ENCODE measurements around the gene OCIAD1. TPM values are rescaled to one million over a fixed set of nuclear protein-coding genes. Genes with fewer than 3 reads are reported as not detected.

Gene OCIAD1
- total RNA-seq, 1 experiment from 2014 or later, result 103 TPM

DNA sequence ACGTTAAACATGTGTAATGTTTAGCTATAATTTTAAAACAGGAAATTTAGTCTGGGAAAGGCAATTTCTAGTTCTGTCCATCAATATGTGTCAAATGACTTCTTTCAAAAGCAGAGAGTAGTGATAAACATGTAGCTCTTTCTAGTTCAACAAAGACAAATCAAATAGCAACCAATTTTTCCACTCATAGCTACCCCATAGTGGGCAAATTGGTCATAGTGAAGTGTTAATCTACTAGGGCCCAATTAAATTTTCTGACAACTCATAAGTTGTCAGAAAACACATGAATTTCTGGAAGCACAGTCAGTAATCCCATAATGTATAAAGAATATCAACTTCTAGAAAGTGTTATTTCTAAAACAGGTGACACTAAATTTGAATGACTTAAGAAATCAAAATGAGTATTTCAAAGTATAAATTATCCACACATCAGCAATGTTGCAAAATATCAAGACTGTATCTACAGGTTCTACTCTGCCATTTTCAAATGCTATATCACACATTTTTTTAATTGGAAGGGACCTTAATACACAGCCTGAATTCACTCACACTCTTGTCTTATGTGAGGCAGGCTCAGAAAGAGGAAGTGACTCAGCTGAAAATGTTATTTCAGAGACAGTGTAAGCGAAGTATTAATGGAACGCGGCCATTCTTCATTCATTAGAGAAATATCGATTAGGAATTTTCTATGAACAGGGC, 68.0 kb downstream of the OCIAD1 start:
- Histone ChIP-seq H3K36me3 (ENCODE audit: control insufficient read depth, insufficient read depth, low read length) (no peaks in the 10 kb centered on the region), H3K4me1 (ENCODE audit: control insufficient read depth, insufficient read depth, low read length) (peaks cover 11% of the 10 kb centered on the region), H3K27me3 (ENCODE audit: control insufficient read depth, insufficient read depth, low read length) (no peaks in the 10 kb centered on the region), H3K27ac (ENCODE audit: low read length) (no peak overlapping the region), H3K9me3 (ENCODE audit: control insufficient read depth, insufficient read depth, low read depth, low read length) (no peaks in the 10 kb centered on the region), H3K4me3 (ENCODE audit: low read depth in 2 of 2, low read length in 2 of 2) (no peak overlapping the region)
- ATAC-seq, result no peak; the same call in 1 of the 2 replicates
- ChIA-PET CTCF (no interaction called here), POLR2A (no interaction called here)
- intact Hi-C loops (cut with micrococcal nuclease; ENCODE audit: unreplicated experiment) (no loop called here), in situ Hi-C loops (cut with HindIII; ENCODE audit: low pct_unique_long_range_greater_than_20kb, low sequenced_read_pairs) (no loop called here)
- BruUV-seq (replicated peaks), result no TSS peak
- TF ChIP-seq POLR2AphosphoS5 (IDR thresholded peaks at IDR 0.05; ENCODE audit: low read depth, low read length), result no peak
- TF ChIP-seq, protein P1, sequence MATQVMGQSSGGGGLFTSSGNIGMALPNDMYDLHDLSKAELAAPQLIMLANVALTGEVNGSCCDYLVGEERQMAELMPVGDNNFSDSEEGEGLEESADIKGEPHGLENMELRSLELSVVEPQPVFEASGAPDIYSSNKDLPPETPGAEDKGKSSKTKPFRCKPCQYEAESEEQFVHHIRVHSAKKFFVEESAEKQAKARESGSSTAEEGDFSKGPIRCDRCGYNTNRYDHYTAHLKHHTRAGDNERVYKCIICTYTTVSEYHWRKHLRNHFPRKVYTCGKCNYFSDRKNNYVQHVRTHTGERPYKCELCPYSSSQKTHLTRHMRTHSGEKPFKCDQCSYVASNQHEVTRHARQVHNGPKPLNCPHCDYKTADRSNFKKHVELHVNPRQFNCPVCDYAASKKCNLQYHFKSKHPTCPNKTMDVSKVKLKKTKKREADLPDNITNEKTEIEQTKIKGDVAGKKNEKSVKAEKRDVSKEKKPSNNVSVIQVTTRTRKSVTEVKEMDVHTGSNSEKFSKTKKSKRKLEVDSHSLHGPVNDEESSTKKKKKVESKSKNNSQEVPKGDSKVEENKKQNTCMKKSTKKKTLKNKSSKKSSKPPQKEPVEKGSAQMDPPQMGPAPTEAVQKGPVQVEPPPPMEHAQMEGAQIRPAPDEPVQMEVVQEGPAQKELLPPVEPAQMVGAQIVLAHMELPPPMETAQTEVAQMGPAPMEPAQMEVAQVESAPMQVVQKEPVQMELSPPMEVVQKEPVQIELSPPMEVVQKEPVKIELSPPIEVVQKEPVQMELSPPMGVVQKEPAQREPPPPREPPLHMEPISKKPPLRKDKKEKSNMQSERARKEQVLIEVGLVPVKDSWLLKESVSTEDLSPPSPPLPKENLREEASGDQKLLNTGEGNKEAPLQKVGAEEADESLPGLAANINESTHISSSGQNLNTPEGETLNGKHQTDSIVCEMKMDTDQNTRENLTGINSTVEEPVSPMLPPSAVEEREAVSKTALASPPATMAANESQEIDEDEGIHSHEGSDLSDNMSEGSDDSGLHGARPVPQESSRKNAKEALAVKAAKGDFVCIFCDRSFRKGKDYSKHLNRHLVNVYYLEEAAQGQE (IDR thresholded peaks at IDR 0.05; ENCODE audit: insufficient read depth in 1 of 2, low read depth in 2 of 2, low read length in 1 of 2), result no peak
- no peak for TF ChIP-seq TCF7L2 (IDR thresholded peaks at IDR 0.05; ENCODE audit: low read depth, low read length)
- no peak for TF ChIP-seq SIN3A (IDR thresholded peaks at IDR 0.05; ENCODE audit: borderline replicate concordance, insufficient read depth, low read depth, low read length)
- TF ChIP-seq, protein P2, sequence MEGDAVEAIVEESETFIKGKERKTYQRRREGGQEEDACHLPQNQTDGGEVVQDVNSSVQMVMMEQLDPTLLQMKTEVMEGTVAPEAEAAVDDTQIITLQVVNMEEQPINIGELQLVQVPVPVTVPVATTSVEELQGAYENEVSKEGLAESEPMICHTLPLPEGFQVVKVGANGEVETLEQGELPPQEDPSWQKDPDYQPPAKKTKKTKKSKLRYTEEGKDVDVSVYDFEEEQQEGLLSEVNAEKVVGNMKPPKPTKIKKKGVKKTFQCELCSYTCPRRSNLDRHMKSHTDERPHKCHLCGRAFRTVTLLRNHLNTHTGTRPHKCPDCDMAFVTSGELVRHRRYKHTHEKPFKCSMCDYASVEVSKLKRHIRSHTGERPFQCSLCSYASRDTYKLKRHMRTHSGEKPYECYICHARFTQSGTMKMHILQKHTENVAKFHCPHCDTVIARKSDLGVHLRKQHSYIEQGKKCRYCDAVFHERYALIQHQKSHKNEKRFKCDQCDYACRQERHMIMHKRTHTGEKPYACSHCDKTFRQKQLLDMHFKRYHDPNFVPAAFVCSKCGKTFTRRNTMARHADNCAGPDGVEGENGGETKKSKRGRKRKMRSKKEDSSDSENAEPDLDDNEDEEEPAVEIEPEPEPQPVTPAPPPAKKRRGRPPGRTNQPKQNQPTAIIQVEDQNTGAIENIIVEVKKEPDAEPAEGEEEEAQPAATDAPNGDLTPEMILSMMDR (IDR thresholded peaks at IDR 0.05), result no peak
- DNase-seq (ENCODE audit: low read depth, low spot score), result no peak

DNA sequence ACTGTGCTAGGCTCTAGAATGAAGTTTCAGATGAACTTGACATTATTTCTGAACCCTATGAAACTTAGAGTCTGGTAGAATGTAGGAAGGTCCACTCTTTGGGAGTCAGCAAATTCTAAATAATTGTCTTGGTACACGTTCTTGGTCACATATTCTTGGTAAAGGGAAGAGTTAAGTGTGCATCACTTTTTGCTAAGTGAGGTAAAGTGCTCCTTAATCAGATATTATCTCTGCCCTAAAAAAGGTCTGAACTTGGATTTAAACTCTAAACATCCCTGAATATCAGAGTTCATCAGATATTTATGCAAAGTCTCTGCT, 68.5 kb downstream of the OCIAD1 start:
- Histone ChIP-seq H3K36me3 (ENCODE audit: control insufficient read depth, insufficient read depth, low read length) (no peaks in the 10 kb centered on the region), H3K9me3 (ENCODE audit: control insufficient read depth, insufficient read depth, low read depth, low read length) (no peaks in the 10 kb centered on the region), H3K27me3 (ENCODE audit: control insufficient read depth, insufficient read depth, low read length) (no peaks in the 10 kb centered on the region), H3K4me1 (ENCODE audit: control insufficient read depth, insufficient read depth, low read length) (peaks cover 11% of the 10 kb centered on the region), H3K27ac (ENCODE audit: low read length) (peak overlapping the region; percentile 34; the same call in 1 of the 2 replicates), H3K4me3 (ENCODE audit: low read depth in 2 of 2, low read length in 2 of 2) (no peak overlapping the region)
- in situ Hi-C loops (cut with HindIII; ENCODE audit: low pct_unique_long_range_greater_than_20kb, low sequenced_read_pairs) (no loop called here), intact Hi-C loops (cut with micrococcal nuclease; ENCODE audit: unreplicated experiment) (no loop called here)
- POLR2A ChIA-PET, result no interaction called here
- BruUV-seq (replicated peaks), result no TSS peak
- TF ChIP-seq SIN3A (IDR thresholded peaks at IDR 0.05; ENCODE audit: borderline replicate concordance, insufficient read depth, low read depth, low read length), result no peak
- TF ChIP-seq, protein P2 (IDR thresholded peaks at IDR 0.05), result no peak
- no peak for TF ChIP-seq TCF7L2 (IDR thresholded peaks at IDR 0.05; ENCODE audit: low read depth, low read length)
- TF ChIP-seq, protein P1 (IDR thresholded peaks at IDR 0.05; ENCODE audit: insufficient read depth in 1 of 2, low read depth in 2 of 2, low read length in 1 of 2), result no peak
- TF ChIP-seq POLR2AphosphoS5 (IDR thresholded peaks at IDR 0.05; ENCODE audit: low read depth, low read length), result no peak
- DNase-seq (ENCODE audit: low read depth, low spot score) (no peak), ATAC-seq (no peak; the same call in 1 of the 2 replicates)
- CTCF ChIA-PET, result no interaction called here
